ENCODE measurements around the gene ORMDL1. TPM values are rescaled to one million over a fixed set of nuclear protein-coding genes. Genes with fewer than 3 reads are reported as not detected.

ORMDL1 gene
- polyA plus RNA-seq, 2 donors: 32.3 to 78.2 TPM

DNA sequence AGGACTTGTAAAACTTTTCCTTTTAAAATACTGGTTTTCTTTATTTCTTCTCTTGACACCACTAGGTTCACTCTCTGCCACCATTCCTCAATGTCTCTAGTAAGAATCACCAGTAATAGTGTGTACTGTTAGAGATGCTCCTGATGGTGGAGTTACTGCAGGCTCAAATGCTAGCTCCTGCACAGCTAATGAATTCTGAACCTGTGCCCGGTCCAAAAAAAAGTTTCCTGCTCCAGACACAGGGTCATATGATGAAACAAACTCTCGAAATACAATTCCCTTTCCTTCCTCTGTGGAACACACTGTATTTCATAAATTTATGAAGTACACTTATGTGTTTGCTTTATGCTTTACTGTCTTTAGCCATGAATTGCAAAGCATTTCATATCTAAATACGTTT lies 19.3 kb upstream of the ORMDL1 start:
- Histone ChIP-seq H3K4me1 (ENCODE audit: control insufficient read depth in 2 of 2, insufficient read depth in 2 of 2, low read length in 1 of 2) (no peaks in the 10 kb centered on the region), H3K27ac (ENCODE audit: low read depth in 2 of 2, low read length in 1 of 2) (no peak overlapping the region), H3K4me3 (ENCODE audit: low read depth in 1 of 2, low read length in 2 of 2) (no peak overlapping the region), H3K9me3 (ENCODE audit: control insufficient read depth in 2 of 2, insufficient read depth in 1 of 2, low read depth in 1 of 2, low read length in 1 of 2) (no peaks in the 10 kb centered on the region), H3K27me3 (ENCODE audit: control insufficient read depth in 1 of 2, insufficient read depth in 2 of 2, low read length in 2 of 2) (no peaks in the 10 kb centered on the region), H3K36me3 (ENCODE audit: control insufficient read depth in 2 of 2, insufficient read depth in 2 of 2, low read length in 1 of 2) (peaks cover 0 to 3% of the 10 kb centered on the region in 2 donors)
- 87 to 88% methylated on average over 3 of the region's 3 CpGs for WGBS, 2 donors

DNA sequence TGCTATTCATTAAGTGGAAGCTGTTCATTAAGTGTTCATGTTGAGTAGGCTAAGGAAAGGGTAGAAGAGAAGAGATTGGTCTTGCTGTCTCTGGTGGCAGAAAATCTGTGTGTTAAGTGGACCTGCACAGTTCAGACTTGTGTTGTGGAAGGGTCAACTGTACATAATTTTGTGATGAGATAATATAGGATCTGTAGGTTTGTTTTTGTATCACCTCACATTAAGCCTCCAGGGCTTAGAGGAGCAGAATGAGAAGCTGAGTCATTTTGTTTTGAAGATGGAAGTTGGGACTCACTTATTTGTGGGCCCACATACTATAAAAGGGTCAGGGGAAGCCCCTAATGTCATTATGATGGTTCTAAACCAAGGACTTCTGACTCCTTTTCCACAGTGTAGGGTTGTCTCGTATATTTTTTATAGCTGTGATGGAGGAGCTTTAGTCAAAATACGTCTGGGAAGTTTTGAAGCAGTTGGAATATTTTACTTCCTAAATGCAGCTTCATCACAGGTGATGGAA lies 18.3 kb upstream of the ORMDL1 start:
- 91% methylated on average over 2 of the region's 2 CpGs for WGBS, 2 donors
- no peaks in the 10 kb centered on the region for H3K9me3 ChIP-seq (ENCODE audit: control insufficient read depth in 2 of 2, insufficient read depth in 1 of 2, low read depth in 1 of 2, low read length in 1 of 2)

GRCh38 chr2:189799531-189799930 lies 15.4 kb upstream of the ORMDL1 start:
- Histone ChIP-seq H3K9me3 (ENCODE audit: control insufficient read depth in 2 of 2, insufficient read depth in 1 of 2, low read depth in 1 of 2, low read length in 1 of 2) (no peaks in the 10 kb centered on the region), H3K4me3 (ENCODE audit: low read depth in 1 of 2, low read length in 2 of 2) (no peak overlapping the region), H3K27ac (ENCODE audit: low read depth in 2 of 2, low read length in 1 of 2) (no peak overlapping the region), H3K27me3 (ENCODE audit: control insufficient read depth in 1 of 2, insufficient read depth in 2 of 2, low read length in 2 of 2) (no peaks in the 10 kb centered on the region), H3K36me3 (ENCODE audit: control insufficient read depth in 2 of 2, insufficient read depth in 2 of 2, low read length in 1 of 2) (peaks cover 0 to 3% of the 10 kb centered on the region in 2 donors), H3K4me1 (ENCODE audit: control insufficient read depth in 2 of 2, insufficient read depth in 2 of 2, low read length in 1 of 2) (no peaks in the 10 kb centered on the region)
- WGBS, 2 donors: 72 to 82% methylated on average over 2 of the region's 2 CpGs

More for the DNA sequence above, 18.3 kb upstream of the ORMDL1 start:
- H3K4me1 ChIP-seq (ENCODE audit: control insufficient read depth in 2 of 2, insufficient read depth in 2 of 2, low read length in 1 of 2): no peaks in the 10 kb centered on the region
- peaks cover 0 to 3% of the 10 kb centered on the region in 2 donors for H3K36me3 ChIP-seq (ENCODE audit: control insufficient read depth in 2 of 2, insufficient read depth in 2 of 2, low read length in 1 of 2)
- no peak overlapping the region for H3K4me3 ChIP-seq (ENCODE audit: low read depth in 1 of 2, low read length in 2 of 2)
- no peak overlapping the region for H3K27ac ChIP-seq (ENCODE audit: low read depth in 2 of 2, low read length in 1 of 2)
- no peaks in the 10 kb centered on the region for H3K27me3 ChIP-seq (ENCODE audit: control insufficient read depth in 1 of 2, insufficient read depth in 2 of 2, low read length in 2 of 2)

DNA sequence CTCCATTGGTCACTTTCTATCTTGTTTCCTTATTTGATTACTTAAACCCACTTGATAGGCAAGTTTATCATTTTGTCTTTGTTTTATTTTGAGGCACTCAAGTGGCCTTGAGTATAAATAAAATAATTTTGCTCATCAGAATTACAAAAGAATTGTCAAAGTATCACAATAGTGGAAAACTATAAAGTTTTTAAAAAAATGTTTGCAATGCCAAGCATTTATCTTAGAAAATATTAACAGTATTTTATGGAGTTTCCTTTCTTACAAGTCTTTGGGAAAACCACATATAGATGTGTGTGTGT lies 14.8 kb upstream of the ORMDL1 start:
- Histone ChIP-seq H3K27me3 (ENCODE audit: control insufficient read depth in 1 of 2, insufficient read depth in 2 of 2, low read length in 2 of 2) (no peaks in the 10 kb centered on the region), H3K36me3 (ENCODE audit: control insufficient read depth in 2 of 2, insufficient read depth in 2 of 2, low read length in 1 of 2) (peaks cover 0 to 3% of the 10 kb centered on the region in 2 donors), H3K4me1 (ENCODE audit: control insufficient read depth in 2 of 2, insufficient read depth in 2 of 2, low read length in 1 of 2) (no peaks in the 10 kb centered on the region), H3K27ac (ENCODE audit: low read depth in 2 of 2, low read length in 1 of 2) (no peak overlapping the region), H3K4me3 (ENCODE audit: low read depth in 1 of 2, low read length in 2 of 2) (no peak overlapping the region), H3K9me3 (ENCODE audit: control insufficient read depth in 2 of 2, insufficient read depth in 1 of 2, low read depth in 1 of 2, low read length in 1 of 2) (no peaks in the 10 kb centered on the region)

GRCh38 chr2:189798312-189799029 lies 14.3 kb upstream of the ORMDL1 start:
- no peaks in the 10 kb centered on the region for H3K4me1 ChIP-seq (ENCODE audit: control insufficient read depth in 2 of 2, insufficient read depth in 2 of 2, low read length in 1 of 2)

GRCh38 chr2:189797902-189798301 lies 13.8 kb upstream of the ORMDL1 start:
- no peak overlapping the region for H3K27ac ChIP-seq (ENCODE audit: low read depth in 2 of 2, low read length in 1 of 2)
- H3K36me3 ChIP-seq (ENCODE audit: control insufficient read depth in 2 of 2, insufficient read depth in 2 of 2, low read length in 1 of 2): peaks cover 0 to 3% of the 10 kb centered on the region in 2 donors
- no peaks in the 10 kb centered on the region for H3K27me3 ChIP-seq (ENCODE audit: control insufficient read depth in 1 of 2, insufficient read depth in 2 of 2, low read length in 2 of 2)
- no peak overlapping the region for H3K4me3 ChIP-seq (ENCODE audit: low read depth in 1 of 2, low read length in 2 of 2)
- H3K9me3 ChIP-seq (ENCODE audit: control insufficient read depth in 2 of 2, insufficient read depth in 1 of 2, low read depth in 1 of 2, low read length in 1 of 2): no peaks in the 10 kb centered on the region
- no peaks in the 10 kb centered on the region for H3K4me1 ChIP-seq (ENCODE audit: control insufficient read depth in 2 of 2, insufficient read depth in 2 of 2, low read length in 1 of 2)
- WGBS, 2 donors: 92 to 93% methylated on average over 6 of the region's 6 CpGs

More at GRCh38 chr2:189798312-189799029, 14.3 kb upstream of the ORMDL1 start:
- Histone ChIP-seq H3K27ac (ENCODE audit: low read depth in 2 of 2, low read length in 1 of 2) (no peak overlapping the region), H3K36me3 (ENCODE audit: control insufficient read depth in 2 of 2, insufficient read depth in 2 of 2, low read length in 1 of 2) (peaks cover 0 to 3% of the 10 kb centered on the region in 2 donors), H3K9me3 (ENCODE audit: control insufficient read depth in 2 of 2, insufficient read depth in 1 of 2, low read depth in 1 of 2, low read length in 1 of 2) (no peaks in the 10 kb centered on the region), H3K4me3 (ENCODE audit: low read depth in 1 of 2, low read length in 2 of 2) (no peak overlapping the region), H3K27me3 (ENCODE audit: control insufficient read depth in 1 of 2, insufficient read depth in 2 of 2, low read length in 2 of 2) (no peaks in the 10 kb centered on the region)
- 74 to 78% methylated on average over 4 of the region's 4 CpGs for WGBS, 2 donors

- WGBS, 2 donors: 97% methylated on average over 1 of the region's 1 CpG
- Histone ChIP-seq H3K9me3 (ENCODE audit: control insufficient read depth in 2 of 2, insufficient read depth in 1 of 2, low read depth in 1 of 2, low read length in 1 of 2) (no peaks in the 10 kb centered on the region), H3K27me3 (ENCODE audit: control insufficient read depth in 1 of 2, insufficient read depth in 2 of 2, low read length in 2 of 2) (no peaks in the 10 kb centered on the region), H3K27ac (ENCODE audit: low read depth in 2 of 2, low read length in 1 of 2) (no peak overlapping the region), H3K36me3 (ENCODE audit: control insufficient read depth in 2 of 2, insufficient read depth in 2 of 2, low read length in 1 of 2) (no peaks in the 10 kb centered on the region), H3K4me3 (ENCODE audit: low read depth in 1 of 2, low read length in 2 of 2) (no peak overlapping the region), H3K4me1 (ENCODE audit: control insufficient read depth in 2 of 2, insufficient read depth in 2 of 2, low read length in 1 of 2) (no peaks in the 10 kb centered on the region)
These were observed 10.2 kb upstream of the ORMDL1 start for GRCh38 chr2:189794310-189794709.

- Histone ChIP-seq H3K27ac (ENCODE audit: low read depth in 2 of 2, low read length in 1 of 2) (no peak overlapping the region), H3K9me3 (ENCODE audit: control insufficient read depth in 2 of 2, insufficient read depth in 1 of 2, low read depth in 1 of 2, low read length in 1 of 2) (no peaks in the 10 kb centered on the region), H3K27me3 (ENCODE audit: control insufficient read depth in 1 of 2, insufficient read depth in 2 of 2, low read length in 2 of 2) (no peaks in the 10 kb centered on the region), H3K4me3 (ENCODE audit: low read depth in 1 of 2, low read length in 2 of 2) (no peak overlapping the region), H3K4me1 (ENCODE audit: control insufficient read depth in 2 of 2, insufficient read depth in 2 of 2, low read length in 1 of 2) (no peaks in the 10 kb centered on the region), H3K36me3 (ENCODE audit: control insufficient read depth in 2 of 2, insufficient read depth in 2 of 2, low read length in 1 of 2) (no peaks in the 10 kb centered on the region)
- WGBS, 2 donors: 88 to 90% methylated on average over 12 of the region's 12 CpGs
These were observed 7.4 kb upstream of the ORMDL1 start for GRCh38 chr2:189791338-189792042.

DNA sequence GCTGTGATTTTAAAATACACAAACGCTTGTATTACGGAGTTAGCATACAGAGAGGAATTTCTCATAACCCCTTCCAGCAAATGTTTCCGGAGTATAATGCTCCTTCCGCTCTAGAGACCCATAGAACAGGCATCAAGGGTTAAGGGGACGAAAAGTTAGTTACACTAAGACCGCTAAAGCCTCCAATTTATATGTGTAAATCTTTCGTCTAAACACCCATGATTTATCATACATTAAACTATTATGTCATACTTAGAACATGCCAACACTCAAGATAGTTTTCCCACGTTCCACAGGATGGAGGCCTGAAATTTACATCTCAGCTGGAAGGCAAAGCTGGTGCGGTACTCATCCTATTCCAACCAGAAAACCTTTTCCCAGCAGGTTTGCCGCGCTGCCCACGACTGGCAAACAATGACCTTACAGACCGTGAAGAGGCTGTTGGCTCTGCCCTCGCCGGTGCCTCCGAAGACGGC lies 650 bp downstream of the ORMDL1 start:
- Histone ChIP-seq H3K27ac (ENCODE audit: low read depth in 2 of 2, low read length in 1 of 2) (peak overlapping the region; percentile 95 to 98), H3K4me1 (ENCODE audit: control insufficient read depth in 2 of 2, insufficient read depth in 2 of 2, low read length in 1 of 2) (no peaks in the 10 kb centered on the region), H3K9me3 (ENCODE audit: control insufficient read depth in 2 of 2, insufficient read depth in 1 of 2, low read depth in 1 of 2, low read length in 1 of 2) (no peaks in the 10 kb centered on the region), H3K4me3 (ENCODE audit: low read depth in 1 of 2, low read length in 2 of 2) (peak overlapping the region; percentile 88 to 97), H3K27me3 (ENCODE audit: control insufficient read depth in 1 of 2, insufficient read depth in 2 of 2, low read length in 2 of 2) (no peaks in the 10 kb centered on the region), H3K36me3 (ENCODE audit: control insufficient read depth in 2 of 2, insufficient read depth in 2 of 2, low read length in 1 of 2) (peaks cover 2 to 5% of the 10 kb centered on the region in 2 donors)
- WGBS, 2 donors: 0% methylated on average over 17 of the region's 17 CpGs
